A549 (cell line): ENCODE results near the gene MARK3. TPM values are rescaled to one million over a fixed set of nuclear protein-coding genes. Genes with fewer than 3 reads are reported as not detected.

ENCODE experiments used
- ATAC-seq, 2 experiments: fragments of 200-7000 bp in 1 of 2; fragments of >200 bp in 1 of 2; cut with Nextera tagmentation in 1 of 2; cut with Tn5 transposase in 1 of 2; 3 replicates each; pipeline versions ENCODE4 v1.8.0 to v1.9.1; 2018 to 2020; ENCODE audit warnings: mild to moderate bottlenecking in 1 of 2, moderate library complexity in 1 of 2
- CTCF ChIA-PET: fragments of 300-600 bp; sonication (Branson Sonifier 250); formaldehyde crosslinking; extraction: SDS; loops from one replicate; lab custom pipeline; 2021; ENCODE audit warnings: antibody characterized with exemption, inconsistent platforms; lab: Yijun Ruan, JAX
- POLR2A ChIA-PET: fragments of 350-600 bp; formaldehyde crosslinking; extraction: SDS; loops from one replicate; lab custom pipeline; 2021; ENCODE audit warnings: antibody characterized with exemption, inconsistent platforms; lab: Yijun Ruan, JAX
- DNase-seq, 2 experiments: peaks; one replicate each; pipeline versions ENCODE4 v3.0.0 to v3.0.0-alpha.2; 2011 to 2016; ENCODE audit warnings: low read depth in 1 of 2, low spot score in 1 of 2
- FAIRE-seq: peaks from 2 replicates; lab custom pipeline; 2011; peaks lifted over from hg19 to GRCh38; lab: Jason Lieb, UNC
- H3K27ac ChIP-seq, 2 experiments: fragments of >200 bp; sonication (Bioruptor Twin); formaldehyde crosslinking; 3 replicates each; pipeline ENCODE4 v1.5.1; 2016 to 2017
- H3K4me1 ChIP-seq: fragments of >200 bp; sonication (Bioruptor Twin); formaldehyde crosslinking; 3 replicates; pipeline ENCODE4 v1.6.1; 2016
- H3K4me2 ChIP-seq: fragments of >200 bp; sonication (Bioruptor Twin); formaldehyde crosslinking; 3 replicates; pipeline ENCODE4 v1.6.1; 2016
- H3K4me3 ChIP-seq: fragments of >200 bp; sonication (Bioruptor Twin); formaldehyde crosslinking; 3 replicates; pipeline ENCODE4 v1.5.1; 2016
- H3K9me3 ChIP-seq: fragments of >200 bp; sonication (Bioruptor Twin); formaldehyde crosslinking; 3 replicates; pipeline ENCODE4 v1.6.1; 2016
- BCL3 ChIP-seq: fragments of >200 bp; sonication (Bioruptor Twin); formaldehyde crosslinking; IDR thresholded peaks from 3 replicates; pipeline ENCODE4 v1.6.1; 2016
- CEBPB ChIP-seq, 2 experiments: fragments of >200 bp in 1 of 2; sonication (Bioruptor Twin) in 1 of 2; formaldehyde crosslinking in 1 of 2; IDR thresholded peaks; 2 replicates each; pipeline ENCODE4 v1.6.1; 2012 to 2016
- E2F6 ChIP-seq: IDR thresholded peaks from 2 replicates; pipeline ENCODE4 v1.6.1; 2012; ENCODE audit warnings: low read depth, borderline replicate concordance
- EHF ChIP-seq: fragments of 250-450 bp; sonication (Bioruptor Pico); IDR thresholded peaks from 2 replicates; pipeline ENCODE4 v1.5.0; 2020; ENCODE audit warnings: mild to moderate bottlenecking
- EP300 ChIP-seq, 2 experiments: fragments of >200 bp; sonication (Bioruptor Twin); formaldehyde crosslinking; IDR thresholded peaks; 2 replicates in 1 of 2; 3 replicates in 1 of 2; pipeline ENCODE4 v1.6.1; 2016 to 2017
- FOXS1 ChIP-seq: fragments of 250-450 bp; sonication (Bioruptor Pico); IDR thresholded peaks from 2 replicates; pipeline ENCODE4 v1.5.0; 2020; ENCODE audit warnings: mild to moderate bottlenecking, moderate library complexity
- GATA3 ChIP-seq: IDR thresholded peaks from 2 replicates; pipeline ENCODE4 v1.6.1; 2012; ENCODE audit warnings: borderline replicate concordance
- JUN ChIP-seq, 2 experiments: fragments of >200 bp; sonication (Bioruptor Twin); formaldehyde crosslinking; IDR thresholded peaks; 2 replicates in 1 of 2; 3 replicates in 1 of 2; pipeline ENCODE4 v1.6.1; 2016 to 2017
- MAZ ChIP-seq: fragments of 150-350 bp; IDR thresholded peaks from 2 replicates; pipeline ENCODE4 v1.6.1; 2014; ENCODE audit warnings: antibody characterized with exemption, low read depth, low read length, borderline replicate concordance
- PHF8 ChIP-seq: fragments of 200-600 bp; sonication (generic); IDR thresholded peaks from 2 replicates; pipeline ENCODE4 v1.6.1; 2016; ENCODE audit warnings: low read depth, mild to moderate bottlenecking, antibody characterized with exemption, moderate library complexity, borderline replicate concordance
- POLR2A ChIP-seq: IDR thresholded peaks from 2 replicates; pipeline ENCODE4 v1.6.1; 2012; ENCODE audit warnings: mild to moderate bottlenecking, low read length
- RNF2 ChIP-seq: fragments of 200-600 bp; sonication (generic); IDR thresholded peaks from 2 replicates; pipeline ENCODE4 v1.6.1; 2016; ENCODE audit warnings: low read depth, mild to moderate bottlenecking, antibody characterized with exemption, moderate library complexity, borderline replicate concordance
- WGBS: methylation state at CpG from one replicate; pipeline ENCODE4 v1.1.6; 2017; ENCODE audit errors: missing lambda C conversion rate; 5-methylcytosine and 5-hydroxymethylcytosine counted together
- polyA plus RNA-seq, 4 experiments: library from polyadenylated mRNA; depleted of rRNA in 3 of 4; stranded (reverse); fragments of >200 nt; fragmentation: RNase III in 1 of 4; extraction: RNeasy Plus Mini Kit Qiagen cat#74134 plus additional on column Dnase treatment in 1 of 4; gene quantifications; 2 replicates in 3 of 4; 3 replicates in 1 of 4; pipeline ENCODE4 v1.2.3, GENCODE V29; 2011 to 2017
- TF ChIP-seq, protein P1 (sequence below): IDR thresholded peaks from 2 replicates; pipeline ENCODE4 v1.6.1; 2012
- TF ChIP-seq, protein P2 (sequence below): fragments of 150-350 bp; IDR thresholded peaks from 2 replicates; pipeline ENCODE4 v1.6.1; 2014; ENCODE audit warnings: low read depth, mild to moderate bottlenecking, low read length

Gene MARK3
- polyA plus RNA-seq, 2 of the 4 experiments (the other 2 are of a cell fraction): 59.7 to 97.6 TPM

GRCh38 chr14:103521438-103521950 is 136.3 kb downstream of the MARK3 start (continued):
- TF ChIP-seq E2F6: no peak
- TF ChIP-seq PHF8: no peak

DNA sequence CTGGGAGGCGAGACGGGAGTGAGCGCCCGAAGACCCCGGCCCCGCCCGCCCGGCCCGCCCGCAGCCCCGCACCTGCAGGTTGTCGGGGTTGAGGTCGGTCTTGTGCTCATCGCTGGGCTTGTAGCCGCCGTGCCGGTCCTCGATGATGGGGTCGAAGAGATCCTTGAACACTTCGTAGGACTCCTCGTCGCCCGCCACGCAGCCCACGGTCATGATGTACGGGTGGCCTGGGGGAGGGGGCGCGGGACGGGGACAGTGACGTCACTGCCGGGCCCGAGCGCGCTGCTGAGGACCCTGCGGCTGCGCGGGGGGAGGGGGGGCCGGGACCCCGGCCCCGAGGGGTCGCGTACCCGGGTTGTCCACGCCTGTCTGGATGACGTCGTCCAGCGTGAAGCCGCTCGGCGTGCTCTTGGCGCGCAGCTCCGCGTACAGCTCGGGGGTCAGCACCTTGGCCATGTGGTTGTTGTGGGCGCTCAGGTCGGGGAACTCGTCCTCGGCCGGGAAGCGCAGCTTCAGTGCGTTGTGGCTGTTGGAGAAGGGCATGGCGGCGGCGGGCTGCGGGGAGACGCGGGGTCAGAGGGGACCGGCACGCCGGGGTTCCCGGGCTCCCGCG is 136.8 kb downstream of the MARK3 start:
- TF ChIP-seq E2F6: peak; percentile 79
- TF ChIP-seq FOXS1 (CRISPR knock-in tag): no peak
- peak; percentile 90; the same call in 1 of the 2 replicates for TF ChIP-seq RNF2
- TF ChIP-seq GATA3: 0 out of 2 replicates have a peak, but pooled peaks have one; percentile 5
- TF ChIP-seq MAZ: no peak
- TF ChIP-seq, protein P1, sequence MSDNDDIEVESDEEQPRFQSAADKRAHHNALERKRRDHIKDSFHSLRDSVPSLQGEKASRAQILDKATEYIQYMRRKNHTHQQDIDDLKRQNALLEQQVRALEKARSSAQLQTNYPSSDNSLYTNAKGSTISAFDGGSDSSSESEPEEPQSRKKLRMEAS: peak; percentile 74
- FAIRE-seq (no peak), ATAC-seq (no peak), DNase-seq (no peak)
- Histone ChIP-seq H3K27ac (peak overlapping the region; percentile 71 to 88; a peak in 5 of 6 replicates), H3K9me3 (no peaks in the 10 kb centered on the region), H3K4me1 (peaks cover 64% of the 10 kb centered on the region), H3K4me3 (peak overlapping the region; percentile 79), H3K4me2 (peak overlapping the region; percentile 100)
- ChIA-PET CTCF (interaction anchor here (0.9 to 10.0 kb wide), 5 partner anchors 12 to 131 kb away, joined by 3 to 489 read pairs (median 59); partner anchors contain the start of genes BAG5 and TRMT61A), POLR2A (interaction anchor here (0.7 to 1.4 kb wide), 5 partner anchors 17 to 87 kb away, joined by 3 to 6 read pairs (median 4); no protein-coding TSS in a partner anchor)
- 5% methylated on average over 27 of the region's 74 CpGs for WGBS

DNA sequence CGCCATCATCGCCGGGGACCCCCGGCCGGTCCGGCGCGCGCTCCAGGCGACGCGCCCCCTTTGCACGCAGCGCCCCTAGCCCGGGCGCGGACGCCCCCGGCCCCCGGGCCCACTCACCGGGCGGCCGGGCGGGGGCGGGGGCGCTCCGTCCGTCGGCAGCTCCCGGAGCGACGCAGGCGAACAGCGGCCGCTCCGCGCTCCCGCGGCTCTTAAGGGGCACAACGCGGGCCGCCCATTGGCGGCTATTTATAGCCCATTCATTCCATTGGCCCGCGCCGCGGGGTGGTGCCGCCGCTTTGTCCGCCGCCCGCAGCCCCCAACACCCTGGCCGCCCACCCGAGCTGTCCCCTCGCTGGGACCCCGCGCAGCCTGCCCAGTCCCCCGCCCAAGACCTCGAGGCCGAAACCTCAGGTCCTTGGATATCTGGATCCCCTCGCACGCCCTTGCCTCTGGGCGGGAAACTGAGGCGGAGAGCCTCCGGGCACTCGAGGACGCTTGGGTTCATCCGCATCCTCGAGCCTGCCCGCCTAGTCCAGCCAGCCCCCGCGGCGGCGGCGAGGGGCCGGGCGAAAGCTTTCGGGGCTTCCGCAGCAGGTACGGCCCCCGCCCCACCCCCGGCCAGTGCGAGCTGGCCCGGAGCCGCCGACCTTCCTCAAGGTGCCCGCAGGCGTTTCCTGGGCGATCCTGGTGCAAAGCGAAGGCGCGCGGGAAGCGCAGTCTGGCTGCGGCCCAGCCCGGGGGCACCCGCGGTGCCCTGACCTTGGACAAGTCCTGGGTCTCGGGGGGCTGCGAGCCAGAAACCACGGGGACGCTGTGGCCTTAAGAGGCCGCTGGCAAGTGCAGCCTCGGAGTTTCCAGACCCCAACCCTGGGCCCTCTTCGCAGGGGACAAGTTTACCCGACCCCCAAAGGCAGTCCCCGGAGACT is 137.7 kb downstream of the MARK3 start, which contains the start of gene CKB:
TSS of gene CKB (minus strand) at position 182 of the 926 bp plus-strand sequence. CDS start 337 bp downstream, outside the sequence.
- DNase-seq (peak; percentile 72 to 83), ATAC-seq (peak; percentile 14 to 39; a peak in 3 of 6 replicates)
- TF ChIP-seq EP300 (IDR thresholded peaks at IDR 0.05) (no peak), JUN (IDR thresholded peaks at IDR 0.05) (peak in 1 of 2 experiments; percentile 58; a peak in 2 of 5 replicates), EHF (CRISPR knock-in tag) (0 out of 2 replicates have a peak, but pooled peaks have one; percentile 31), POLR2A (peak; percentile 70), RNF2 (peak; percentile 49), E2F6 (peak; percentile 85), BCL3 (0 out of 3 replicates have a peak, but pooled peaks have one; percentile 32), CEBPB (IDR thresholded peaks at IDR 0.05) (no peak)
- TF ChIP-seq, protein P2, sequence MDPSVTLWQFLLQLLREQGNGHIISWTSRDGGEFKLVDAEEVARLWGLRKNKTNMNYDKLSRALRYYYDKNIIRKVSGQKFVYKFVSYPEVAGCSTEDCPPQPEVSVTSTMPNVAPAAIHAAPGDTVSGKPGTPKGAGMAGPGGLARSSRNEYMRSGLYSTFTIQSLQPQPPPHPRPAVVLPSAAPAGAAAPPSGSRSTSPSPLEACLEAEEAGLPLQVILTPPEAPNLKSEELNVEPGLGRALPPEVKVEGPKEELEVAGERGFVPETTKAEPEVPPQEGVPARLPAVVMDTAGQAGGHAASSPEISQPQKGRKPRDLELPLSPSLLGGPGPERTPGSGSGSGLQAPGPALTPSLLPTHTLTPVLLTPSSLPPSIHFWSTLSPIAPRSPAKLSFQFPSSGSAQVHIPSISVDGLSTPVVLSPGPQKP: no peak
- TF ChIP-seq, all 56 proteins: peak for 6
- ChIA-PET CTCF (interaction anchor here (0.6 to 10.0 kb wide), 5 partner anchors 13 to 1745 kb away, joined by 3 to 489 read pairs (median 59); partner anchors contain the start of gene TRMT61A), POLR2A (interaction anchor here (0.7 to 1.4 kb wide), 2 partner anchors 16 to 18 kb away, joined by 4 to 6 read pairs; no protein-coding TSS in a partner anchor)
- FAIRE-seq: no peak
- Histone ChIP-seq H3K4me3 (peak within 1 kb of the TSS; percentile 79), H3K4me1 (peaks cover 71% of the 10 kb centered on the region), H3K4me2 (peak within 1 kb of the TSS; percentile 100), H3K9me3 (no peaks in the 10 kb centered on the region), H3K27ac (peak within 1 kb of the TSS; percentile 71 to 88; a peak in 5 of 6 replicates)
- 59% methylated on average over 13 of the region's 107 CpGs for WGBS
